ENCODE results near the gene PNLIPRP2.

The PNLIPRP2 gene

GRCh38 chr10:116659049-116659670 is 38.4 kb downstream of the PNLIPRP2 start:
- Histone ChIP-seq H3K27me3 (replicated peaks) (no peaks in the 10 kb centered on the region), H3K27ac (no peak overlapping the region), H3K36me3 (replicated peaks) (no peaks in the 10 kb centered on the region), H3K4me3 (ENCODE audit: low read depth, low read length) (no peak overlapping the region)
- DNase-seq, result no peak
- in situ Hi-C loops (cut with HindIII; ENCODE audit: low pct_ligation_motif_present, low sequenced_read_pairs), result no loop called here
- TF ChIP-seq, protein P1, sequence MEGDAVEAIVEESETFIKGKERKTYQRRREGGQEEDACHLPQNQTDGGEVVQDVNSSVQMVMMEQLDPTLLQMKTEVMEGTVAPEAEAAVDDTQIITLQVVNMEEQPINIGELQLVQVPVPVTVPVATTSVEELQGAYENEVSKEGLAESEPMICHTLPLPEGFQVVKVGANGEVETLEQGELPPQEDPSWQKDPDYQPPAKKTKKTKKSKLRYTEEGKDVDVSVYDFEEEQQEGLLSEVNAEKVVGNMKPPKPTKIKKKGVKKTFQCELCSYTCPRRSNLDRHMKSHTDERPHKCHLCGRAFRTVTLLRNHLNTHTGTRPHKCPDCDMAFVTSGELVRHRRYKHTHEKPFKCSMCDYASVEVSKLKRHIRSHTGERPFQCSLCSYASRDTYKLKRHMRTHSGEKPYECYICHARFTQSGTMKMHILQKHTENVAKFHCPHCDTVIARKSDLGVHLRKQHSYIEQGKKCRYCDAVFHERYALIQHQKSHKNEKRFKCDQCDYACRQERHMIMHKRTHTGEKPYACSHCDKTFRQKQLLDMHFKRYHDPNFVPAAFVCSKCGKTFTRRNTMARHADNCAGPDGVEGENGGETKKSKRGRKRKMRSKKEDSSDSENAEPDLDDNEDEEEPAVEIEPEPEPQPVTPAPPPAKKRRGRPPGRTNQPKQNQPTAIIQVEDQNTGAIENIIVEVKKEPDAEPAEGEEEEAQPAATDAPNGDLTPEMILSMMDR (IDR thresholded peaks at IDR 0.05; ENCODE audit: low read depth, low read length, missing control alignments), result no peak

DNA sequence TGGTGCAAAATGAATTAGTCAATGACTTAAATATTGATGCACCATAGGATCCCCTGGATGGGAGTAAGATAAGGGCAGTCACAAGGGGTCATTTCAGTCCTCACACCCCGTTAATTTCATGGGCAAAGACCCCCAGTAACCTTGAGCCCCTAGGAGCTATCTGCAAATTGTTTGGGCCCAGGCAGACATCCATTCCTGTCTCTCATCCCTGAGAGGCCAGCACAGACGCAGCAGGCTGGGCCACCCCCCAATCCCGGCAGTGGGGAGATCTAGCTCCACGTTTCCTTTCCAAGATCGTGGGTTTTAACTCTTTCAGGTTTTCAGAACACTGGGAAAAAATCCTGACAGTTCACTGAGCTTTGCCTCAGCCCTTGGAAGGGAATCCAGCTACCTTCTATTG is 40.1 kb downstream of the PNLIPRP2 start:
- Histone ChIP-seq H3K4me3 (ENCODE audit: low read depth, low read length) (no peak overlapping the region), H3K27me3 (replicated peaks) (no peaks in the 10 kb centered on the region), H3K27ac (no peak overlapping the region), H3K36me3 (replicated peaks) (no peaks in the 10 kb centered on the region)
- TF ChIP-seq, protein P1 (IDR thresholded peaks at IDR 0.05; ENCODE audit: low read depth, low read length, missing control alignments), result no peak
- in situ Hi-C loops (cut with HindIII; ENCODE audit: low pct_ligation_motif_present, low sequenced_read_pairs), result no loop called here
- DNase-seq, result no peak

- H3K27me3 ChIP-seq (replicated peaks), result no peaks in the 10 kb centered on the region
- no peak overlapping the region for H3K4me3 ChIP-seq (ENCODE audit: low read depth, low read length)
- TF ChIP-seq, protein P1 (IDR thresholded peaks at IDR 0.05; ENCODE audit: low read depth, low read length, missing control alignments), result no peak
- in situ Hi-C loops (cut with HindIII; ENCODE audit: low pct_ligation_motif_present, low sequenced_read_pairs), result no loop called here
- DNase-seq, result no peak
- no peak overlapping the region for H3K27ac ChIP-seq
- no peaks in the 10 kb centered on the region for H3K36me3 ChIP-seq (replicated peaks)
Measured at GRCh38 chr10:116663342-116663741, 42.6 kb downstream of the PNLIPRP2 start.

- Histone ChIP-seq H3K27ac (no peak overlapping the region), H3K4me3 (ENCODE audit: low read depth, low read length) (no peak overlapping the region), H3K36me3 (replicated peaks) (no peaks in the 10 kb centered on the region), H3K27me3 (replicated peaks) (no peaks in the 10 kb centered on the region)
- in situ Hi-C loops (cut with HindIII; ENCODE audit: low pct_ligation_motif_present, low sequenced_read_pairs), result no loop called here
- TF ChIP-seq, protein P1 (IDR thresholded peaks at IDR 0.05; ENCODE audit: low read depth, low read length, missing control alignments), result no peak
- no peak for DNase-seq
Measured at GRCh38 chr10:116664631-116665030, 43.9 kb downstream of the PNLIPRP2 start.

DNA sequence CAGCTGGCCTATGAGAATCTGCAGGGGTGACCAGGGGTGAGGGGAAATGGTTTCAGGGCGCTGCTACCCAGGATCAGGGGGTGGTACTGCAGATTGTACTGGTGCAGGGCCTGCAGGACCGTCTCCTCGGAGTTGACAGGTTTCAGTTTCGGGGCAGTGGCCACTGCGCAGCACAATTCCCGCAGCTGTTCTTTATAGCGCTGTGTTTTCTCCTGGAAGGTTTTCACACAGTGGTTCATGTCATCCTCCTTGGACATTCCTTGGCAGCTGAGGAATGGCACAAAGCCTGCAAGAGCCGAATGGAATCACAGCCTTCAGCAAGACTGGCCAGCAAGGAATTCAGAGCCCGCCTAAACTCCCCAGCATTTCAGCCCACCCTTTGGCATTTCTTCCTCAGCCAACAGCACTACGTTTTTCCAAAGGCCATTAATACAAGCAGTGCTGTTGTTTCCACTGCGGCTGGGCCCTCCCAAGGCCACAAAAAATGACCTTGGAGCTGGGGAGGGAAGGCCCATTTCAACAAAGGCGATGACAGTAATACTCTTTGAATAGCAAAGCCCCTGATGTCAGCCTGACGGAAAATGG is 44.9 kb downstream of the PNLIPRP2 start:
- H3K36me3 ChIP-seq (replicated peaks), result no peaks in the 10 kb centered on the region
- TF ChIP-seq, protein P1 (IDR thresholded peaks at IDR 0.05; ENCODE audit: low read depth, low read length, missing control alignments), result no peak
- DNase-seq, result no peak
- no peak overlapping the region for H3K27ac ChIP-seq
- in situ Hi-C loops (cut with HindIII; ENCODE audit: low pct_ligation_motif_present, low sequenced_read_pairs), result no loop called here
- H3K4me3 ChIP-seq (ENCODE audit: low read depth, low read length), result no peak overlapping the region
- no peaks in the 10 kb centered on the region for H3K27me3 ChIP-seq (replicated peaks)

DNA sequence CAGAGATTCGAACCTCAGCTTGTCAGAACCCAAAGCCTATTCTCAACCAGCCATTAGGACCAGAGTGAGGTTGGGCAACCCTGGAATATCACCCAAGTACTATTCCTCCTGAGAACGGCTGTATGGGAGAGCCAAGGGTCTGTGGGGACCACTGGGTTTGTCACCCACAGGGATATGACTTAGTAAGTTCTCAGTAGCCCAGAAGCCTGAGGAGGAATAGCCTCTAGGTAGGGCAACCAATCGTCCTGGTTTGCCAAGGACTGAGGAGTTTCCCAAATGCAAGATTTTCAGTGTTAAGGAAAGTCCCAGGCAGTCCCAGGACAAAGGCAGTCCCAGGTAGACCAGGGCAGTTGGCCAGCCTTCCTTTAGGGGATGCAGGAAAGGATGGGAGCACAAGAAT is 46.7 kb downstream of the PNLIPRP2 start:
- TF ChIP-seq, protein P1 (IDR thresholded peaks at IDR 0.05; ENCODE audit: low read depth, low read length, missing control alignments), result no peak
- DNase-seq, result no peak
- in situ Hi-C loops (cut with HindIII; ENCODE audit: low pct_ligation_motif_present, low sequenced_read_pairs), result no loop called here
- Histone ChIP-seq H3K36me3 (replicated peaks) (no peaks in the 10 kb centered on the region), H3K27me3 (replicated peaks) (no peaks in the 10 kb centered on the region), H3K27ac (no peak overlapping the region), H3K4me3 (ENCODE audit: low read depth, low read length) (no peak overlapping the region)
